H9 (cell line): ENCODE data around the gene SLC2A4RG. TPM values are rescaled to one million over a fixed set of nuclear protein-coding genes. Genes with fewer than 3 reads are reported as not detected.

Experiments used
- DNase-seq: peaks from one replicate; pipeline ENCODE4 v3.0.0-alpha.2; 2017
- H2AFZ ChIP-seq: one replicate; pipeline ENCODE4 v1.6.1; 2013; ENCODE audit warnings: mild to moderate bottlenecking, low read length, control low read depth, moderate library complexity
- H2AK5ac ChIP-seq: 2 replicates; pipeline ENCODE4 v1.6.1; 2013; ENCODE audit warnings: low read length, control low read depth, mixed read lengths; ENCODE audit not compliant: insufficient read length
- H2BK120ac ChIP-seq: one replicate; pipeline ENCODE4 v1.6.1; 2013; ENCODE audit warnings: low read depth, mild to moderate bottlenecking, low read length, control low read depth, inconsistent platforms; ENCODE audit not compliant: poor library complexity, severe bottlenecking
- H2BK12ac ChIP-seq: 2 replicates; pipeline ENCODE4 v1.6.1; 2013; ENCODE audit warnings: low read length, control low read depth, mixed read lengths, low read depth; ENCODE audit not compliant: insufficient read length
- H2BK15ac ChIP-seq: 2 replicates; pipeline ENCODE4 v1.6.1; 2013; ENCODE audit warnings: low read depth, low read length, control low read depth
- H2BK20ac ChIP-seq: one replicate; pipeline ENCODE4 v1.6.1; 2013; ENCODE audit warnings: low read depth, mild to moderate bottlenecking, low read length, control low read depth, inconsistent platforms; ENCODE audit not compliant: poor library complexity, severe bottlenecking
- H2BK5ac ChIP-seq: 2 replicates; pipeline ENCODE4 v1.6.1; 2013; ENCODE audit warnings: low read length, control low read depth, mixed read lengths; ENCODE audit not compliant: insufficient read length
- H3K14ac ChIP-seq: 2 replicates; pipeline ENCODE4 v1.6.1; 2013; ENCODE audit warnings: low read length, control low read depth; ENCODE audit not compliant: insufficient read depth
- H3K18ac ChIP-seq: 2 replicates; pipeline ENCODE4 v1.6.1; 2013; ENCODE audit warnings: low read depth, mild to moderate bottlenecking, mixed read lengths, low read length, control low read depth; ENCODE audit not compliant: insufficient read length
- H3K23ac ChIP-seq: 2 replicates; pipeline ENCODE4 v1.6.1; 2013; ENCODE audit warnings: low read length, control low read depth, mixed read lengths, low read depth; ENCODE audit not compliant: insufficient read length
- H3K23me2 ChIP-seq: 2 replicates; pipeline ENCODE4 v1.6.1; 2013; ENCODE audit warnings: low read depth, mild to moderate bottlenecking, mixed read lengths, low read length, control low read depth; ENCODE audit not compliant: insufficient read length, poor library complexity, severe bottlenecking
- H3K27ac ChIP-seq: 2 replicates; pipeline ENCODE4 v1.5.1; 2013; ENCODE audit warnings: low read length, control low read depth, mixed read lengths, low read depth; ENCODE audit not compliant: insufficient read length
- H3K27me3 ChIP-seq: 2 replicates; pipeline ENCODE4 v1.6.1; 2013; ENCODE audit warnings: low read length, control low read depth, inconsistent platforms; ENCODE audit not compliant: insufficient read depth
- H3K4ac ChIP-seq: 2 replicates; pipeline ENCODE4 v1.6.1; 2013; ENCODE audit warnings: low read depth, mild to moderate bottlenecking, control low read depth, inconsistent platforms, low read length, moderate library complexity
- H3K4me1 ChIP-seq: 2 replicates; pipeline ENCODE4 v1.6.1; 2013; ENCODE audit warnings: low read length, control low read depth, inconsistent platforms; ENCODE audit not compliant: insufficient read depth
- H3K4me2 ChIP-seq: 2 replicates; pipeline ENCODE4 v1.6.1; 2013; ENCODE audit warnings: low read length, control low read depth, mixed read lengths; ENCODE audit not compliant: insufficient read length, insufficient read depth
- H3K56ac ChIP-seq: 2 replicates; pipeline ENCODE4 v1.6.1; 2013; ENCODE audit warnings: low read depth, mild to moderate bottlenecking, mixed read lengths, low read length, control low read depth; ENCODE audit not compliant: insufficient read length
- H3K79me1 ChIP-seq: 2 replicates; pipeline ENCODE4 v1.6.1; 2013; ENCODE audit warnings: low read depth, mild to moderate bottlenecking, moderate library complexity, low read length, control low read depth, inconsistent platforms; ENCODE audit not compliant: insufficient read depth, poor library complexity, severe bottlenecking
- H3K79me2 ChIP-seq: 2 replicates; pipeline ENCODE4 v1.6.1; 2013; ENCODE audit warnings: low read length, control low read depth, inconsistent platforms; ENCODE audit not compliant: insufficient read depth
- H3K9ac ChIP-seq: 2 replicates; pipeline ENCODE4 v1.6.1; 2013; ENCODE audit warnings: low read length, control low read depth, mixed read lengths; ENCODE audit not compliant: insufficient read length; ENCODE audit errors: extremely low read depth
- H3K9me3 ChIP-seq: one replicate; pipeline ENCODE4 v1.6.1; 2013; ENCODE audit warnings: low read depth, low read length, inconsistent platforms; ENCODE audit not compliant: control insufficient read depth
- H3T11ph ChIP-seq: one replicate; pipeline ENCODE4 v1.6.1; 2013; ENCODE audit warnings: mild to moderate bottlenecking, low read length, control low read depth, inconsistent platforms
- H4K20me1 ChIP-seq: one replicate; pipeline ENCODE4 v1.6.1; 2013; ENCODE audit not compliant: control insufficient read depth, insufficient read length, insufficient read depth
- H4K5ac ChIP-seq: 2 replicates; pipeline ENCODE4 v1.6.1; 2013; ENCODE audit warnings: low read depth, mild to moderate bottlenecking, mixed read lengths, low read length, control low read depth; ENCODE audit not compliant: insufficient read length
- H4K8ac ChIP-seq: replicated peaks from 2 replicates; pipeline ENCODE4 v1.6.1; 2013; ENCODE audit warnings: low read length, control low read depth, mixed read lengths, low read depth; ENCODE audit not compliant: insufficient read length
- H4K91ac ChIP-seq: 2 replicates; pipeline ENCODE4 v1.6.1; 2013; ENCODE audit warnings: low read depth, mild to moderate bottlenecking, moderate library complexity, mixed read lengths, low read length, control low read depth; ENCODE audit not compliant: insufficient read length
- H3K27ac Mint-ChIP-seq, 3 experiments: 2 replicates in 2 of 3; 3 replicates in 1 of 3; pipeline ENCODE4 v1.8.0; 2020 to 2021; ENCODE audit warnings: mixed read lengths in 3 of 3, mild to moderate bottlenecking in 1 of 3, moderate library complexity in 1 of 3
- H3K27me3 Mint-ChIP-seq: 2 replicates; pipeline ENCODE4 v1.8.0; 2021; ENCODE audit warnings: low read depth, mild to moderate bottlenecking, moderate library complexity, mixed read lengths
- H3K36me3 Mint-ChIP-seq, 3 experiments: 2 replicates in 2 of 3; 3 replicates in 1 of 3; pipeline ENCODE4 v1.8.0; 2020 to 2021; ENCODE audit warnings: low read depth in 3 of 3, mixed read lengths in 3 of 3; ENCODE audit not compliant: insufficient read depth in 1 of 3
- H3K4me1 Mint-ChIP-seq, 2 experiments: 2 replicates each; pipeline ENCODE4 v1.8.0; 2020; ENCODE audit warnings: mixed read lengths in 2 of 2
- H3K4me3 Mint-ChIP-seq, 2 experiments: 2 replicates in 1 of 2; 3 replicates in 1 of 2; pipeline ENCODE4 v1.8.0; 2020 to 2021; ENCODE audit warnings: mild to moderate bottlenecking in 2 of 2, mixed read lengths in 2 of 2, moderate library complexity in 1 of 2
- H3K9me3 Mint-ChIP-seq, 2 experiments: 2 replicates in 1 of 2; 3 replicates in 1 of 2; pipeline ENCODE4 v1.8.0; 2020; ENCODE audit warnings: mild to moderate bottlenecking in 2 of 2, mixed read lengths in 2 of 2, moderate library complexity in 1 of 2
- CTCF ChIP-seq: fragments of 200-600 bp; sonication (generic); conservative IDR thresholded peaks from 3 replicates; pipeline ENCODE4 v1.8.0; 2021; ENCODE audit warnings: antibody characterized with exemption, mild to moderate bottlenecking
- WGBS: extraction: QIAGEN DNeasy Blood & Tissue Kit; methylation state at CpG from one replicate; pipeline ENCODE4 v1.1.7; 2013; ENCODE audit warnings: missing lambda C conversion rate, low lambda C conversion rate, mixed read lengths; ENCODE audit not compliant: insufficient read length; ENCODE audit errors: extremely low coverage; 5-methylcytosine and 5-hydroxymethylcytosine counted together
- total RNA-seq: library from RNA; stranded (reverse); gene quantifications from 2 replicates; pipeline ENCODE4 v1.2.1, GENCODE V29; 2021

The SLC2A4RG gene
- total RNA-seq, 1 experiment from 2014 or later = 43.9 TPM

DNA sequence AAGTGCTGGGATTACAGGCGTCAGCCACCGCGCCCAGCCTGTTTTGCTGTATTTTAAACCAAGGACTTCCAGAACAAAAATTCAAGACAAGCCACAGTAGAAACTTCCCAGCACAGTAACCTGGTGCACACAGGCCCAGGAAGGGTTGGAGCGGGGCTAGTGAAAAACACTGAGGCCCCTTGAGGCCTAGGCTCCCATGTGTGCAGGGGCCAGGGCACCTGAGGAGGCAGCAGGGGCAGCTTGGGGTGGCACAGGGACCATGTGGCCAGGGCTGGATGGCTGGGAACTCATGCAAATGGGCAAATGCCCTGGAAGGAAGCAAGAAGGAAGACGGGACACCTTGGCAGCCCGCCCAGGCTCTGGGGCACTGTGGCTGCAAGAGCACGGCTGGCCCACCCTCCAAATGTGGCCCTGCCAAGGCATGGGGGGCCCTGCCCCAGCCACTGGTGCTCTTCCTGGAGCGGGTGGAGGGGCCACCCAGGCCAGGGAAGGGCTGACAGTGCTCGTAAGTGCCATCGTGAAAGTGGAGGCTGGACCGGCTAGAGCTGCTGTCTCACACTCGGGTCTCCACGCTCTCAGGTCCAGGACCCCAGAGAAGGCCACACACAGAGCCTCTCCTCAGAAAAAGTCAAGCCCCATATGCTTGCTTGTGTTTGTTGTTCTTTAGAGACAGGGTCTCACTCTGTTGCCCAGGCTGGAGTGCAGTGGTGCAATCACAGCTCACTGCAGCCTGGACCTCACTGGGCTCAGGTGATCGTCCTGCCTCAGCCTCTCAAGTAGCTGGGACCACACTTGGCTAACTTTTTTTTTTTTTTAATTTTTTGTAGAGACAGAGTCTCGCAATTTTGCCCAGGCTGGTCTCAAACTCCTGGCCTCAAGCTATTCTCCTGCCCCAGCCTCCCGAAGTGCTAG lies 10.3 kb downstream of the SLC2A4RG start:
- H3K36me3 Mint-ChIP-seq = peaks cover 0 to 6% (median 0%) of the 10 kb centered on the region in 3 experiments; a peak in 2 of 7 replicates
- WGBS = no CpG with 5 or more reads among the region's 16 CpGs
- H4K20me1 ChIP-seq = no peaks in the 10 kb centered on the region
- no peak overlapping the region for H3K14ac ChIP-seq
- no peaks in the 10 kb centered on the region for H3K23me2 ChIP-seq
- H3K4me1 ChIP-seq = no peaks in the 10 kb centered on the region; the same call in 1 of the 2 replicates
- no peak overlapping the region for H2BK20ac ChIP-seq
- H4K91ac ChIP-seq = no peak overlapping the region
- peaks cover 14 to 22% of the 10 kb centered on the region in 2 experiments for H3K4me1 Mint-ChIP-seq
- TF ChIP-seq CTCF = no peak
- no peak for DNase-seq
- no peaks in the 10 kb centered on the region for H3K27me3 Mint-ChIP-seq
- no peak overlapping the region for H3K4ac ChIP-seq
- H3T11ph ChIP-seq = no peak overlapping the region
- no peak overlapping the region for H3K56ac ChIP-seq
- H3K9me3 Mint-ChIP-seq = no peaks in the 10 kb centered on the region
- H3K4me3 Mint-ChIP-seq = no peak overlapping the region
- no peak overlapping the region for H2BK5ac ChIP-seq
- H2AFZ ChIP-seq = no peak overlapping the region
- no peak overlapping the region for H3K9ac ChIP-seq
- no peaks in the 10 kb centered on the region for H3K9me3 ChIP-seq
- no peak overlapping the region for H2BK12ac ChIP-seq
- H3K23ac ChIP-seq = no peak overlapping the region
- no peak overlapping the region for H3K18ac ChIP-seq
- no peak overlapping the region for H4K8ac ChIP-seq
- no peak overlapping the region for H2AK5ac ChIP-seq
- H3K27ac Mint-ChIP-seq = no peak overlapping the region; a peak in 1 of 7 replicates
- no peak overlapping the region for H3K4me2 ChIP-seq
- no peak overlapping the region for H2BK15ac ChIP-seq
- H3K79me2 ChIP-seq = no peaks in the 10 kb centered on the region
- H4K5ac ChIP-seq = no peak overlapping the region
- H3K27ac ChIP-seq = no peak overlapping the region
- H3K79me1 ChIP-seq = no peaks in the 10 kb centered on the region
- H2BK120ac ChIP-seq = no peak overlapping the region
- H3K27me3 ChIP-seq = no peaks in the 10 kb centered on the region
